Measurements from ENCODE around the gene TOMM20L.

TOMM20L gene

DNA sequence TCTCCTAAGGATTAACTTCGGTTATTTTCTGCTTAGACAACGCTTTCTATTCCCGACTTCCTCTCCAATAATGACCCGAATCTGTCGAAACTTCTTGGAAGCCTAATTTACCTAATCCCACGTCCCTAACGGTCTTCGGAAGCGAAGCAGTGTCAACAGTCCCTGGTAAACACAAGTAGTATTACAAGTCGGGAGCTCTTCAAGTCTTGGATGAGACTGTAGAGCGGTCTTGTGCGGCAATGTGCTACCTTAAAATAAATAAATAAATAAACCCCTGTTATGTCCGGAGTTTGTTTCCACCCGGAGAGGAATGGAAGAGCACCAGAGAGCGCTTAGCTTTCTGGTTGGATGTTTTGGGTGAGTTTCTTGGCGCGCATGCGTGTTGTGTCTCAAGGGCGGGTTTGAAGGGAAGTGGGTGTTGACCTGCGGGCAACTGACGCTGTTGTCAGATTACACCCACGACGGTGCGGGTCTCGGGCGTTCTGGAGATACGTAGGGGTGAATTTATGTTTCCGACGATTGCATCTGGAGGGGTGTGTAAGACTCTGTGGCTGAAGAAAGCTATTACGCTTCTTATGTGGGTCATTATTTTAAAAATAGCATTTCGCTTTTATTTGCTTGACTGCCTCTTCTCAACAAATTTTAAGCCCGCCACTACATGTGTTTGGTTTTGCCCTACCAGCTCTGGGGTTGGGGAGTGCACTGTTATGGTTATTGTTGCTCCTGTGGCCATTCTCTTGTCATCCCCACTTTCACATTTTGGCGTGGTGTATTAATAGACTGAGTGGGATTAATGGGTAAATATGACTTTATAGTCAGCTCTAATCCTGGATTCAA, 31.8 kb downstream of the TOMM20L start, which contains the start of the genes KIAA0586 and TIMM9:
Gene KIAA0586, plus strand, starts transcription at position 439 of the 837 bp plus-strand sequence. CDS start 546 bp downstream, outside the sequence.
Gene TIMM9, minus strand, starts transcription at position 251 of the 837 bp plus-strand sequence. CDS start 15,586 bp downstream, outside the sequence.
- peak; percentile 83 to 89 (median 86) for DNase-seq

DNA sequence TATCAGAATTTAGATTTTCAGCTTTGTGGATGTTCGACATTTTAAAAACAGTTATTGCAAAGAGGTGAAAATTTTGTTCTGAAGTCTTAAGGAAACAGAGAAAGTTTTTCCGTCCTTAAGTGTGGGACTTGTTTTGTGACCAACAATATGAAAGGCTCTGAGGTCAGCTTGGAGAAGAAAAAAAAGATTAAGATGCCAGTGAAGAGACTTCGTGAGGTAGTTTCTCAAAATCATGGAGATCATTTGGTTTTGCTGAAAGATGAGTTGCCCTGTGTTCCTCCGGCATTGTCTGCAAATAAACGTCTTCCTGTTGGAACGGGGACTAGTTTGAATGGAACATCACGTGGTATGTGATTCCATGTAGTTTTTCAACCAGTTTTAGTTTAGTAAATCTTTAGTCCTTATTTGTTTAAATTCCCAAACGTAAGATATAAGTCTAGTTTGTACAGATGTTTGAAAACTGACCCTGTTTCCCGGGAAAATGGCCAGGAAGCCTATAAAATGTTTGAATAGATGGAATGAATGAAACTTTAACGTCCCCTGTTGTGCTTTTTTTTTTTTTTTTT, 32.5 kb downstream of the TOMM20L start:
- DNase-seq: no peak

DNA sequence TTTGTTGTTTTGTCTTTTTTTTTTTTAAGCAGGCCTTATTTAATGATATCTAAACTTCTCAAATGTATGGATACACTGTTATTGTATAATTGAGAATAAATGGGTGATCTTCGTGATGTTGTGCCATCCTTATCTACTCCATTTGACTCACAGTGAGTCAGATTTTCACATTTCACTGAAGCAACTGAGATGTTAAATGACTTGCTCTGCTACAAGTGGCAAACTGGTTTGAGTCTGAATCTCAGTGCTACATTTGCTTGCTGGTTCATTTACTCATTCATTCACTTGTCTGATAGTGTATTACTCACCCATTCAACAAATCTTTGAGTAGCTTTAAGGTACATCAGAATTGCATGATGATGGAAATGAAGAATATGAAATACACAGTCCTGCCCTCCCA, 34.4 kb downstream of the TOMM20L start:
- no peak for DNase-seq

DNA sequence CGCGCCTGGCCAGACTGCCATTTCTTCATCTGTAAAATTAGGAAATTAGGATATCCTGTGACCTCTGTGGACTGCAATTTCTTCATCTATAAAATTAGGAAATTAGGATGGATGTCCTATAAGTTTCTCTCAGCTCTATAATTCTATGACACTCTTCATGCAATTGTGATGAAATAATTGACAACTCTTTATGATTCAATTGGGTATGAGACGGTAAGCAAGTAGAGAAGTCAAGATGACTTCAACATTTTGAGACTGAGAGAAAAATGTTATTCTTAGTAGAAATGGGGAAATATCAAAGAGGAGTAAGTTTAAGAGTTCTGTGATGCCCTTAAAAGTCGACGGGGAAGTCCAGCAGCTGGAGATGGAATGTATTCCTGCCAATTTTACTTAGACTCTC, 43.7 kb downstream of the TOMM20L start:
- DNase-seq: no peak

DNA sequence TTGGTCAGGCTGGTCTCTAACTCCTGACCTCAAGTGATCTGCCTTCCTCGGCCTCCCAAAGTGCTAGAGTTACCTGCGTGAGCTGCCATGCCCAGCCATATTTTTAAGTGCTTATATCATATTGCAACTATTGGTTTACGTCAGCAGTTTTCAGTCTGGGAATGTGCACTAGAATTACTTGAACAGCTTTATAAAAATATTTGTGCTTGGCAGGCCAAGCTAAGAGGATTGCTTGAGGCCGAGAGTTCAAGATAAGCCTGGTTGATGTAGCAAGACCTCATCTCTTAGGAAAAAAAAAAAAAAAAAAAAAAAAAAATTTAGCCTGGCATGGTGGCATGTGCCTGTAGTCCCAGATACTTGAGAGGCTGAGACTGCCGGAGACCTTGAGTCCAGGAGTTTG, 48.9 kb downstream of the TOMM20L start:
- DNase-seq: no peak

DNA sequence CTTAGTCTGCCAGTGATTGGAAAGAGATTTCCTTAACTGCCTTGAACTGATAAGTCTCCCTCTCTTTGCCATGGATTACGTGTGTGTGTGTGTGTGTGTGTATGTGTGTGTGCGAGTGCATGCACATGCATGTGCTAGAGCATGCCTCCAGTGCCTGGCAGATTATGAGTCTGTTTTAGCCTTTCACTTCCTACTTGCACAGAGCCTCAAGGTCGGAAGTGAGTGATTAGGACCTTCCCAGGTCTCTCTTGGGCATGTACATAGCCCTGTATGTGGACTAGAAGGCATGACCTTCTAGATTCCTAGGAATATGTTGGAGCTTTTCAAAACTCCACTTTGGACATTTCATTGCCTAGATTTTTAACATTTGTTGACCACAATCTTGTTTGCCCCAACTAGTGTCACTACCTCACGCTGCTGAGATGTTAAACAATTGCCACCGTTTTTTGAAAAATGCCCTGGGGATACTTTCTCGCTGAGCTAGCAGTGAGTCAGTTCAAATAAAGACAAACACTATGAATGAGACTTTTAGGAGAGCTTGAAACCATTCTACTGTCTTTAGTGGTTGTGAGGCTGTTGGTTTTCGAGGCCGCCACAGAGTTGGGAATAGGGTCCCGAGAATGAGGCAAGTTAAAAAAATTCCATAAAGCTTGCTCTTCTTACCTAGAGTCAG, 60.0 kb downstream of the TOMM20L start:
- no peak for DNase-seq
